ENCODE measurements around the gene PRELID1.

Gene PRELID1

DNA sequence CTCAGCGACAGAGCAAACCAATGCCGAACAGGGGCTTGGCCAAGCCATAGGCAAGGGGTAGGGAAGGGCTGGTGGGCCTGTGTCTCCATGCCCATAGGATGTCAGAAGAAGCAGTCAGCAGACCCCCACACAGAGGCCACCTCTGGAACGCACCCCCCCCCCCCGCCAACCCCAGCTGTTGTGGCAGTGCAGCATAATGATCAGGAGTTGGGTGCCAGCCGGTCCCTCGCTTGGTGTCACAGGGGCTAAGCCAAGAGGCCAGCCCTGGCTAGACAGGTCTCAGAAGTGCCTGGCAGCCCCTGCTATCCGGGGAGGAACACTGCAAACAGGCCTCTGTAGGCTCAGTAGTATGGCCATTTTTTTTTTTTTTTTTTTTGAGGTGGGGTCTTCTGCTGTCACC is 11.8 kb downstream of the PRELID1 start:
- H3K36me3 ChIP-seq, result peaks cover 0 to 7% (median 3%) of the 10 kb centered on the region in 3 donors
- no peak overlapping the region for H3K27ac ChIP-seq
- no peaks in the 10 kb centered on the region for H3K9me3 ChIP-seq
- DNase-seq, result peak in 1 of 2 donors; percentile 34
- intact Hi-C loops (cut with DNase I; ENCODE audit: low total_unique reads), result no loop called here
- H3K27me3 ChIP-seq, result no peaks in the 10 kb centered on the region
- H3K4me1 ChIP-seq, result peaks cover 0 to 23% (median 20%) of the 10 kb centered on the region in 4 donors
- H3K4me3 ChIP-seq, result no peak overlapping the region
- TF ChIP-seq, protein P1, sequence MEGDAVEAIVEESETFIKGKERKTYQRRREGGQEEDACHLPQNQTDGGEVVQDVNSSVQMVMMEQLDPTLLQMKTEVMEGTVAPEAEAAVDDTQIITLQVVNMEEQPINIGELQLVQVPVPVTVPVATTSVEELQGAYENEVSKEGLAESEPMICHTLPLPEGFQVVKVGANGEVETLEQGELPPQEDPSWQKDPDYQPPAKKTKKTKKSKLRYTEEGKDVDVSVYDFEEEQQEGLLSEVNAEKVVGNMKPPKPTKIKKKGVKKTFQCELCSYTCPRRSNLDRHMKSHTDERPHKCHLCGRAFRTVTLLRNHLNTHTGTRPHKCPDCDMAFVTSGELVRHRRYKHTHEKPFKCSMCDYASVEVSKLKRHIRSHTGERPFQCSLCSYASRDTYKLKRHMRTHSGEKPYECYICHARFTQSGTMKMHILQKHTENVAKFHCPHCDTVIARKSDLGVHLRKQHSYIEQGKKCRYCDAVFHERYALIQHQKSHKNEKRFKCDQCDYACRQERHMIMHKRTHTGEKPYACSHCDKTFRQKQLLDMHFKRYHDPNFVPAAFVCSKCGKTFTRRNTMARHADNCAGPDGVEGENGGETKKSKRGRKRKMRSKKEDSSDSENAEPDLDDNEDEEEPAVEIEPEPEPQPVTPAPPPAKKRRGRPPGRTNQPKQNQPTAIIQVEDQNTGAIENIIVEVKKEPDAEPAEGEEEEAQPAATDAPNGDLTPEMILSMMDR (IDR thresholded peaks at IDR 0.05), result no peak

DNA sequence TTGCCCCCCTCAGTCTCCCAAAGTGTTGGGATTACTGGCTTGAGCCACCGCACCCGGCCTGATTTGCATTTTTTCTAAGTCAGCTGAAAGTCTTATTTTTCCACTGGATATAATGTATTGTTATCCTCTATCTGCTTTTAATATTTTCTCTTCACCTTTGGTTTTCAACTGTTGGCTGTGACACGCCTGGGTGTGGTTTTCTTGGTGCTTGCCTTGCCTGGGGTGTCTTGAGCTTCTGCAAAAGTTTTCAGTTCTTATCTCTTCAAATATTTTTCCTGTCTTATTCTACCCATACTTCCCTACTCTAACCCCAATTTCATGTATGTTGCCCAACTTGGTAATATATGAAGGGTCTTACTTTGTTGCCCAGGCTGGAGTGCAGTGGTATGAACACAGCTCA is 12.4 kb downstream of the PRELID1 start:
- H3K4me3 ChIP-seq, result no peak overlapping the region
- no peak overlapping the region for H3K27ac ChIP-seq
- TF ChIP-seq, protein P1 (IDR thresholded peaks at IDR 0.05), result no peak
- no peaks in the 10 kb centered on the region for H3K9me3 ChIP-seq
- intact Hi-C loops (cut with DNase I; ENCODE audit: low total_unique reads), result no loop called here
- no peaks in the 10 kb centered on the region for H3K27me3 ChIP-seq
- no peak for DNase-seq
- peaks cover 0 to 7% (median 4%) of the 10 kb centered on the region in 3 donors for H3K36me3 ChIP-seq
- peaks cover 0 to 19% (median 17%) of the 10 kb centered on the region in 4 donors for H3K4me1 ChIP-seq

DNA sequence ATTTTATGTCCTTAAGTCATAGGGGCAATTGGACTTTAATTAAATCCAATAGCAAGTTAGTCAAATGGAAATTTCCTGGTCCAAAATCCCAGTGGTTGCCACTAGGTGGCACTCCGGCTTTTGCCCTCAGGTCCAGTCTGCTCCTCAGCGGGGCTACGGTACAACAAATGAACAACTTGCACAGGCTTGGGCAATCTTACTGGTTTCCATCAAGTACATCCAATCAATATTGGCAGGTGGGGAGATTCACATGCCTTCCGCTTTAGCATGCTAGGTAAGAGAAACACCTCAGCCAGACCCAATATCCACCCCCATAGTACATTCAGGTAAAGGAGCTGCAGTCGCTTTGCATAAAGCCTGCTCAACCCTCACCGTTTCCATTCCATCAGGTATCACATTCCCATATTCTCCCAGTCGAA is 14.4 kb downstream of the PRELID1 start:
- H3K4me1 ChIP-seq, result peaks cover 0 to under 1% (median under 1%) of the 10 kb centered on the region in 4 donors
- no peaks in the 10 kb centered on the region for H3K9me3 ChIP-seq
- H3K36me3 ChIP-seq, result peaks cover 0 to 7% (median 4%) of the 10 kb centered on the region in 3 donors
- no peak overlapping the region for H3K4me3 ChIP-seq
- intact Hi-C loops (cut with DNase I; ENCODE audit: low total_unique reads), result no loop called here
- DNase-seq, result peak in 1 of 2 donors; percentile 72
- TF ChIP-seq, protein P1 (IDR thresholded peaks at IDR 0.05), result peak; percentile 55 to 78
- no peaks in the 10 kb centered on the region for H3K27me3 ChIP-seq
- H3K27ac ChIP-seq, result no peak overlapping the region

DNA sequence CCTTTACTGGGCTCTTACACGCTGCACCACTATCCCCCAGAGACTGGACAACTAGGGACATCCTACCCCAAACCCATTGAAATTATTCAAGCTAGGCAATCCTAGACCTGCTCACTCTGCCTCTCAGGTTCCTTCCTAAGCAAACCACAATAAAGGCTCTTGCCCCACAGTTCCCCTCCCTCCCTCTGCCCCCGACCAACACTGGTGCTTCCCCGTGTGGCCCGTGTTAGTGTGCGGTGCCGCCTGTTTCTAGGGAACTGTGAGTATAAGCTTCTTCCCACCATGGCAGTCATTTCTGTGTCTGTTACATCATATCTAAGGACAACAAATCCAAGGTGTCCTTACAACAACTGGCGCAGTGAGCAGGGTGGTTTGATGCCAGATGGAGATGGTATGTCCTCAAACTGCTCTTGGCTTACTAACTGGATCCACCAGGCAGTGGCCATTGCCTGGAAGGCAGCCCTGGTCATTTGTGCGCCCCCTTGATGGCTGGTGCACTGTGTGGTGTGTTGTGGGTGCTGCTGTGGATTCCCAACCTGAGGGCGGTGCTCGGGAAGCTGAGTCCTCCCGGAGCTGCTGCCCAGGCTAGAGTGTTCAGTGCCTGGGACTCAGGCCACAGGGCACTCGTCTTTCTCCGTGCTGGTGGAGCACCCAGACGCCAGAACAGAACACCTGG is 16.5 kb downstream of the PRELID1 start:
- no peak overlapping the region for H3K27ac ChIP-seq
- no peak for DNase-seq
- TF ChIP-seq, protein P1 (IDR thresholded peaks at IDR 0.05), result no peak
- H3K9me3 ChIP-seq, result no peaks in the 10 kb centered on the region
- peaks cover 0 to 14% (median 7%) of the 10 kb centered on the region in 3 donors for H3K36me3 ChIP-seq
- H3K4me1 ChIP-seq, result no peaks in the 10 kb centered on the region
- H3K27me3 ChIP-seq, result no peaks in the 10 kb centered on the region
- intact Hi-C loops (cut with DNase I; ENCODE audit: low total_unique reads), result no loop called here
- no peak overlapping the region for H3K4me3 ChIP-seq

DNA sequence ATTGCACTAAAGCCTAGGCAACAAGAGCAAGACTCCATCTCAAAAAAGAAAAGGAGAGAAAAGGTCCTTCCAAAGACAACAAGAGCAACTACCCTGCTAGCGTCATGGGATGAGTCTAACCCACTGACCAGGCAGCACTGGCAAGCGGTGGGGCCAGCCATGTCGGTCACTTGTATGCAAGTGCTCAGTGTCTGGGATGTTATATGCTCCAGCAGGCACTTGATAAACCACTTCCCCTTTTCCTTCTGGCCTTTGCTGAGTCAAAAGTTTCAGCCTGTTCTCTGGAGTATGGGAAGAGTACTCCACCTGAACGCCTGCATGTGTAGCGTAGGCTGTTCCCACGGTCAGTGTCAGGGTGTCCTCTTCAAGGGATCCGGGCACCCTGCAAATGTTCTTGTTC is 17.3 kb downstream of the PRELID1 start:
- Histone ChIP-seq H3K9me3 (no peaks in the 10 kb centered on the region), H3K27ac (no peak overlapping the region), H3K36me3 (peaks cover 0 to 14% (median 7%) of the 10 kb centered on the region in 3 donors), H3K4me1 (no peaks in the 10 kb centered on the region), H3K27me3 (no peaks in the 10 kb centered on the region), H3K4me3 (no peak overlapping the region)
- TF ChIP-seq, protein P1 (IDR thresholded peaks at IDR 0.05), result no peak
- intact Hi-C loops (cut with DNase I; ENCODE audit: low total_unique reads), result no loop called here
- no peak for DNase-seq

Measured in tibial artery (tissue), 4 donors.